Fibroblast of lung (primary cell): ENCODE data around the gene P2RY11.

Source experiments
- EZH2 ChIP-seq: IDR thresholded peaks from 2 replicates; pipeline ENCODE4 v1.5.1; 2012; ENCODE audit warnings: low read length, control low read depth, mild to moderate bottlenecking; ENCODE audit errors: missing control alignments
- TF ChIP-seq, protein P1 (sequence below), 2 donors: IDR thresholded peaks in 1 of 2; conservative IDR thresholded peaks in 1 of 2; 1 replicate in 1 of 2; 2 replicates in 1 of 2; pipeline ENCODE4 v1.5.1; 2011 to 2012; ENCODE audit warnings: low read length in 2 of 2, control low read depth in 1 of 2, inconsistent platforms in 1 of 2, low read depth in 1 of 2, mild to moderate bottlenecking in 1 of 2

- TF ChIP-seq, protein P1, sequence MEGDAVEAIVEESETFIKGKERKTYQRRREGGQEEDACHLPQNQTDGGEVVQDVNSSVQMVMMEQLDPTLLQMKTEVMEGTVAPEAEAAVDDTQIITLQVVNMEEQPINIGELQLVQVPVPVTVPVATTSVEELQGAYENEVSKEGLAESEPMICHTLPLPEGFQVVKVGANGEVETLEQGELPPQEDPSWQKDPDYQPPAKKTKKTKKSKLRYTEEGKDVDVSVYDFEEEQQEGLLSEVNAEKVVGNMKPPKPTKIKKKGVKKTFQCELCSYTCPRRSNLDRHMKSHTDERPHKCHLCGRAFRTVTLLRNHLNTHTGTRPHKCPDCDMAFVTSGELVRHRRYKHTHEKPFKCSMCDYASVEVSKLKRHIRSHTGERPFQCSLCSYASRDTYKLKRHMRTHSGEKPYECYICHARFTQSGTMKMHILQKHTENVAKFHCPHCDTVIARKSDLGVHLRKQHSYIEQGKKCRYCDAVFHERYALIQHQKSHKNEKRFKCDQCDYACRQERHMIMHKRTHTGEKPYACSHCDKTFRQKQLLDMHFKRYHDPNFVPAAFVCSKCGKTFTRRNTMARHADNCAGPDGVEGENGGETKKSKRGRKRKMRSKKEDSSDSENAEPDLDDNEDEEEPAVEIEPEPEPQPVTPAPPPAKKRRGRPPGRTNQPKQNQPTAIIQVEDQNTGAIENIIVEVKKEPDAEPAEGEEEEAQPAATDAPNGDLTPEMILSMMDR (conservative IDR thresholded peaks at IDR 0.05 in 1 of 2, IDR thresholded peaks at IDR 0.05 in 1 of 2; ENCODE audit: low read depth in 1 of 2, low read length in 2 of 2) = no peak
- TF ChIP-seq EZH2 = no peak
Observed at GRCh38 chr19:10138879-10139795, 27.6 kb downstream of the P2RY11 start.
